GM15510 (cell line): ENCODE data around the gene DFFB.

Experiments used
- POLR2A ChIP-seq: IDR thresholded peaks from 3 replicates; pipeline ENCODE4 v1.6.1; 2011; ENCODE audit warnings: borderline replicate concordance; ENCODE audit not compliant: insufficient read length; ENCODE audit errors: extremely low read depth

The DFFB gene

DNA sequence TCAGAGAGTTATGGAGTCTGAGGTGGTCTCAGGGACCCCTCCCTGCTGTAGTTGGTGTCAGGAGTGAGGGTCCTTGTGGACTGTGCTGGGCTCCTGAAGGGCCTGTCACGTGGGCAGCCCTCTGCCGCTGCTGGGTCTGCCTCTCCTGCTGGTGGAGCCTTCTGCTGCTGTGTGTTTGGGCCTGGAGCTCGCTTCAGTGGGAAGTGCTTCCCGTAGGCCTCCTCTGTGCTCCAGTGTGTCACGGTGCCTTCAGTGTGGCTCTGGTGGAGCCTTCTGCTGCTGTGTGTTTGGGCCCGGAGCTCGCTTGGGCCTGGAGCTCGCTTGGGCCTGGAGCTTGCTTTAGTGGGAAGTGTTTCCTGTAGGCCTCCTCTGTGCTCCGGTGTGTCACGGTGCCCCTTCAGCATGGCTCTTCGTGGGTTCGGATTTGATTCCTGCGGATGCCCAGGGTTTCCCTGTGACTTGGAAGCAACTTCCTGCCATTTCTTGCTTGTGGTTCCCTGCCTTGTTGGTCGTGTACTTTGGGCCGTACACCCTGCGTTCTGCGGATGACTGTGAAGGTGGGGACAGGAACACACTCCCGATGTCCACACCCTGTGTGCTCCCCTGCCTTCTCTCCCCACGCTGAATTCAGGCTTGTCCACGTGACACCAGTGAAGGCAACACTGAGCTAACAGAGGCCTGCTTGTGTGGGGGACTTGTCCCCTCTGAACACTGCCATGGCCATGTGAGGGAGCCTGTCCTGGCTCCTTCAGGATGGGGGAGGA, 23.3 kb downstream of the DFFB start:
- no peak for TF ChIP-seq POLR2A

DNA sequence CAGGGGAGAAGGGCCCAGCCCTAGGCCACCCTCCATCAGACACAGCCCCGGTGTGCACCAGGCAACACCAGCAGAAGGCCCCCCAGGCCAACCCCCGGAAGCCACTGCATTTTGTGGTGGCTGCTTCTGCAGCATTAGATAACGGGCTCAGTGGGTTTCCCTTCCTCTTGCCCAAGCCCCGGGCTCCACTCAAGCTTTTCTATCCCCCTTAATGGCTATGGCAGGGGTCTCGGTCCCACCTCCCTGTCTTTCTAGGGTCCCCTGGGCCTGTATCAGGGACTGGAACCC, 23.9 kb downstream of the DFFB start:
- TF ChIP-seq POLR2A = no peak

DNA sequence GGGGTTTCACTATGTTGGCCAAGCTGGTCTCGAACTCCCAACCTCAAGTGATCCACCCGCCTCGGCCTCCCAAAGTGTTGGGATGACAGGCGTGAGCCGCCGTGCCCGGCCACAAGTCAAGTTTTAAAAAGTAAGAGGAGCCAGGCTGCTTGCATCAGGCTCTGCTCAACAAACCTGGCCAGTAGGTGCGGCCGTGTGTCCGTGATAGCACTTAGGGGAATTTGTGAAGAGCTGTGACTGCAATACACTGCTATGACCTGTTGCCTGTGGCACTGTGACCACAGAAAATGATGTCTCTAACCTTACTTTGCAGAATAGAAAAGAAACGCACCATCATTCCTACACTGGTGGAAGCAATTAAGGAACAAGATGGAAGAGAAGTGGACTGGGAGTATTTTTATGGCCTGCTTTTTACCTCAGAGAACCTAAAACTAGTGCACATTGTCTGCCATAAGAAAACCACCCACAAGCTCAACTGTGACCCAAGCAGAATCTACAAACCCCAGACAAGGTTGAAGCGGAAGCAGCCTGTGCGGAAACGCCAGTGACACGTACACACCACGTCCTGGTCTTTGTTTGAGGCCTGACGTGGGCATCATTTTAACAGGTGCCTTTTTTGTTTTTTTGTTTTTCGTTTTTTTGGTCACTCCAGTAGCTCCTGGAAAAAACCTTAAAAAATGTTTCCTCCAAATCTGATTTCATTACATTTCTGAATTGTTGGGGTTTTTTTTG, 26.1 kb downstream of the DFFB start:
- no peak for TF ChIP-seq POLR2A

DNA sequence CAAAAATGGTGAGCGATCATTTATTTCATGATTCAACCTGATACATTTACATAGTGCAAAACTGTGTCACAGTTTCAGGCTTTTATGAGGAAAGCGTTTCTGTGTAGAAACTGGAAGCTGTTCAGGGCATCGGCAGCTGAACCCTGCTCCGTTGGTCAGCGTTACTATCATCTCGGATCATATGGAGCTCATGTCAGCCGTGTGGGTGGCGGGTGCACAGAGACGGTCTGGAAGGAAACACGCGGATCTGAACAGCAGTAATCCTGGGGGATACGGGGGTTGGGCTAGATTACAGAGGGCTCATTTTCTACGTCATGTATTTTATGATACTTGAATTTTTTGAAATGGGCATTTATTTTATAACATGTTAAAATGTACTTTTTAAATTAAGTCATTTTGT, 27.7 kb downstream of the DFFB start:
- no peak for TF ChIP-seq POLR2A

DNA sequence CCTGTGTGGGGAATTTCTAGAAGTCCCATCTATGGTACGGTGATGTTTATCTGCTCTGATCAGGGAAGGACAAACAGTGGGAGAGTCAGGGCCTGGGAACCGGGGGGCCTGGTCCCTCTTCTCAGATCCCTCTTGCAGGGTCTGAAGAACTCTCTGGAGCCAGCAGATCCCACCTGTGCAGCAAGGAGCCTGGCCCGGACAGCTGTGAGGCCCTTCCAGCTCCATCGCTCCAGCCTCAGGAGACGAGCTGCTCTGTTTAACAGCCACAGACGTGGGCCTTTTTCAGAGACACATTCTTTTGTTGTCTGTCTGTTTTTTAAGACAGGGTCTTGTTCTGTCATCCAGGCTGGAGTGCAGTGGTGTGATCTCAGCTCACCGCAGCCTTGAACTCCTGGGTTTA, 28.3 kb downstream of the DFFB start:
- no peak for TF ChIP-seq POLR2A

DNA sequence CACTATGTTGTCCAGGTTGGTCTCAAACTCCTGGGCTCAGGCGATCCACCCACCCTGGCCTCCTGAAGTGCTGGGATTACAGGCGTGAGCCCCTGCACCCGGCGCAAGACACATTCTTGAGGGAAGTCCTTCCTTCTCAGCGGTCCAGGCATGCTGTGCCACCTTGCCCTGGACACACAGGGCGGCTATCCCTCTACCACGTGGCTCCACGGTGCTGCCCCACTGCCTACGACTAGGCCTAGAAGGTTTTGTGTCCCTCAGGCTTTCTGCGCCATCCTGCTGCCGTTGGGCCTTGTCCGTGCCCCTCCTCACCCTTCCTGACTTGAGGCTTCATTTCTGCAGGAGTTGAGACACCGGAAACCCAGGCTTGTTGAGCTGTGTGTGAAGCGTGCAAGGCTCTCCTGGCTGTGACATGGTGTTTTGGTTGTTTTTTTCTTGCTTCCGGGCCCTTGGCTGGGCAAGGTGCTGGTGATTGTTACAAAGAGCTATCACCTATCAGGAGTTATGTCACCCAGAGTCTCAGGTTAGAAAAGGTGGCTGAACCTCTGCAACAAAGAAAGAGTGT, 28.9 kb downstream of the DFFB start:
- no peak for TF ChIP-seq POLR2A

DNA sequence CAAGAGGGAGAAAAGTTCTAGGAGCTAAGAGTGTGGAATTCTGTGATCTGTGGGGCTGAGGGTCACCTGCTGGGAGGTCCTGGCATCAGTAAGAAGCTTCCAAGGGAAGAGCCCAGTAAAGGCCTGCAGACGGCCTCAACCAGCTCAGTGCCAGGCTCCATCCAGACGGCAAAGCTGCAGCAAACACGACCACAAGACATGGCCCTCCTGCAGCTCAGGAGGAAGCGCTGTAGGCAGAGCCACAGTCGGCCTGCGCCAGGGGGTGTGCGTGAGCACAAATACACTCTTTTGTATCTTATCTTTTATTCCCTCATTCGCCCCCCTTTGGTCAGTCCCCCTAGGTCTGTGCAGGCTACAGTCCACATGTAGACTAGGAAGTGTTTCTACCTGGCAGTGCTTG, 29.4 kb downstream of the DFFB start:
- TF ChIP-seq POLR2A = no peak

DNA sequence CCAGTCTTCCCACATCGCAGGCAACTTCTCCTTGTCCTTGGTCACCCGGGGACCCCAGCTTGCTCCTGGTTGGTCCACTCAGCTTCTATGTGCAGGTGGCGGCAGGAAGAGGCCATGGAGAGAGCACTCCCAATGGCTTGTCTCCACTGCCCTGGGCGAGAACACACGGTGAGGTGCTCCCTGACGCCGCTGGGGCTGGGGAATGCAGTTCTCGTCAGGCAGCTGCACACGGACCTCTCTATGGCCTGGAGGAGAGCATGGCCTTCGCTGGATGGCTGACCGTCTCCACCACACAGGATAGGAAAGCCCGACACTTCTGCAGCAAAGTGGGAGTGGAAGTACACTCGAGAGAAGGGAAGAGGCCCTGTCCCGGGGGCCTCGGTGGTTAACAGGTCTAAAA, 31.0 kb downstream of the DFFB start:
- no peak for TF ChIP-seq POLR2A

DNA sequence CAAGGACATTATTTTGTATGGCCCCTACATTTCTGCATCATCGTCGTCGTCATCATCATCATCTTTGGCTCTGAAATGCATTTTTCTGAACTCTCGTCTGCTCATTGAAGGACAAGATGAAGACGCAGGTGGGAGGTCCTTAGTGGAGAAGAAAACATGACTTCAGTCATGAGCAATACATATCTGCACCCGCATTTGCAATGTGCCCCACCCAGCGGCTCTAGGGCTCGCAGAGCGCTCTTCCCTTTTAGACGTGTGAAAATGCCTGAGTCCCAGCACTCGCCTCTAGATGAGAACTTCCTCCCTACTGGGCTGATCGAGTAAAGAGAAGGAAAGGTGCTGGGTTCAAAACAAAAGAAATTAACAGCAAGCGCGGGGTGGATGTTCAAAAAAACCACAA, 32.7 kb downstream of the DFFB start:
- TF ChIP-seq POLR2A = no peak

DNA sequence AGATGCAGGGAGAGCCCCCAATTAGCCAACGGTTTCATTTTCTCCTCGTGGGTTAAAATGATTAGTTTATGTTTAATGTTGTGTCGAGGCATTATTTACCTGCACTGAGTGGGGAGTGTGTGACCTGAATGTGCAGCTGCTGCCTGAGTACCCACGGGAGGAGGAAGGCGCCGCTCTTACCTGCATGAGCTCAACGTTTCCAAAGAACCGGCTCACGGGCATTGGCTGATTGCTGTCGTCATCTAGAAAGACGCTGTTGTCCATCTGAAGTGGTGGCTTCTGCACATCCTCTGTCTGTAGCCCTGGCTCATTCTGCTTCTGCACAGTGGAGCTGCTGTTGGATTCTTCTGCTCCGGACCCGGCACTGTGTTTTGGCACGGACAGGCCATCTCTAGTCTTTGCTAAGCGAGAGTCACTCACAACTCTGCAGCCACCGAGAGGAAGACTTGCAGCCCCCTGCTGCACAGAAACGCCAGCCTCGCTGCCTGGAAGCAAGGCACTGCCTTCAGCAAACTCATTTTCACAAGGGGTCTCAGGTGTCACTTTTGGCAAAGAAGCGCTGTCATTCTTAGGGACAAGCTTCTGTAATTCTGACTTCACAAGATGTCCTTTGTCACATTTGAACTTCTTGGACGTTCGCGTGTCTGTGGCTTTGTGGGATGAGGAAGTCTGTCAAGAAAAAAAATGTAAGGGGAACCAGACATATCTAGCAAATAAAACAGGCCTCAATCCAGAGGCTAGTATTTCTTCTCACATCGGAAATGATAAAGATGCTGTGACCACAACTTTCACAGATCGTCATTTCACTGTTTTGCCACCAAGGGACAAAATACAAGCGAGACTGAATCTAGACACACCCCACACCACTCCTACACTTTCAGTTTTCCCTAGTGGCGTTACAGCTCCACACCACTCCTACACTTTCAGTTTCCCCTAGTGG, 33.4 kb downstream of the DFFB start:
- TF ChIP-seq POLR2A = no peak

DNA sequence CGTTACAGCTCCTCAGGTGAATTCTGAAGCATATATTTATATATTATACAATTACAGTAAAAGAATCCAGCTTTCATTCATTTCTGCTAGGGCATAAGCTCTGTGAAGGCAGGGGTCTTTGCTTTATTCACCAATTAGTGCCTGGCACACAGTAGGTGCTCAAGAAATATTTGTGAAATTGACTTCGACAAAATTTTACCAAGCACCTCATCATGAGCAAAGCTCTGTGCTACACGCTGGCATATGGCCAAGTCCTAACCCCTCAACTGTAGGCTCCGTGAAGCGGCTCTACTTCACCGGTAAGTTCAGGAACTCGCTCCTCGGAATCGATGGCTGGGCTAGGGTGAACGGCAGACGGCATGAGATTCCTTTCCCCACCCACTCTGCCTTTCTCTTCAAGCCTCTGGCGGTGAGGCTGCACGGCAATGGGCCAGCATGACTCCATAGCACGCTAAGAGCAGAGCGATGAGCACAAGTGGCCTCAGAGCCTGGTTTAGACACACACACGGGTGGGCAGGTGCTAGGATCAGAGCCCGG, 34.1 kb downstream of the DFFB start:
- no peak for TF ChIP-seq POLR2A

DNA sequence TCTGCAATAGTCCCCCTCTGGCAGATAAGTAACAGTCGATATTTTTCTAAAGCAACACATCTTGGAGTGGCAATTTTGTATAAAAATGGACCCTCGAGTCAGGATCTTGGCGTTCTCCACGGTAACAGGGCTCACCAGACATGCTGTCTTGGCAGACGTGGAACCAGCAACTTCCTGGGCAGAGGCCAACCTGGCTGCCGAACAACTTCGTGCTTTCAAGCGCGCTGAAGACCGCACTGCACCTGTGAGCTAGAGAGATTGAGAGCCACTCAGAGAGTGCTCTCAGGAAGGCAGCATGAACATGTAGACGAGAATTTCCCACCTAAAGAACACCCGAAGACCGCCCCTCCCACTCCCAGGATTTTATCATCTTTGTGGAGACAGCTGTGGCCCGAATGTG, 35.5 kb downstream of the DFFB start:
- no peak for TF ChIP-seq POLR2A

DNA sequence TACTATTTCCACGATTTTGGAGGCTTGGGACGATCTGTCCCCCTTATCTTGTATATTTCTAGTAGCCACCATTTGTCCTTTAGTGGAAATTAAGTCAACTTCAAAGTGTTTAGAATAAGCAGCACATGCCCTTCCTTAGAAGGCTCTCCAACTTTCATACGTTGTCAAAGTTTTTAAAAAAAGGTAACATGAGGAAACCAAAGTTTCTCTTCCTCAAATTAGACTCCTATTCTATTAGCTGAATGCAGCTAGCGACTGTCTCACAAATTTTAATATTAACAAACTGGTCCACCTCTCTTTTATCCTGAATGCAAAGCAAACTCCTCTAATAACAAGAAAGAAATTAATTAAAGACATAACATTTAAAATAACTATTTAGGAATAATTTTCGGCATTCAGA, 35.9 kb downstream of the DFFB start:
- TF ChIP-seq POLR2A = no peak

DNA sequence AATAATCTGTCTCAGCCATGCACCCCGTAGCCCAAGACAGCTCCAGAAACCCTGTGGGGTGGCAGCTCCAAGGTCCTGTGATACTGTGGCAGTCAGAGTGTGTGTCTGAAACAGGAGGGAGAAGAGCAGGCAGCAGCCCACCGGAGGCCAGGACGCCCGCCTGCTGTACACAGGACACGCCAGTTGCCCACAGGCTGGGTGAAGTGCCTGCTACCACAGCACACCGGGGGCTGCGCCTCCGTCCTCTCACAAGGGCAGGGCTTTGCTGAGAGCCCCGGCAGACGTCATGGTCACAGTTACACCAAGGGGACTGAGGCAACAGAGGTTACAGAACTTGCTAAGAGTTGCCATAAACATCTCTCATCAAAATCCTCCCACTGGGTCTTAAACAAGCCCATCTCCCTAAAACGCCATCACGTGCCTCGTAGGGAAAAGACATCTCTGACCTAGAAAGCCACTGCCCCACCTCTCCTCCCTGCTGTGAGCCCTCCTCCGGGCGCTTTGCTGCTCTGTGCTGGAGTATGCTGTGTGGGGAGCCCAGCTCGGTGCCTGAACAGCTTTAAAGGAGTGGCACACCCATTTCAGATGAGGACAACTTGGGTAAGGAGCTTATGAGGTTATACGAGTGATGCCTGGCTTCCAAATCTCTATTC, 37.5 kb downstream of the DFFB start:
- no peak for TF ChIP-seq POLR2A
